22Rv1 (cell line): ENCODE measurements around the gene SRP68.

ENCODE experiments used
- H3K27ac ChIP-seq: fragments of 450-650 bp; 2 replicates; pipeline ENCODE4 v1.5.1; 2017
- CTCF ChIP-seq: fragments of 450-650 bp; IDR thresholded peaks from 2 replicates; pipeline ENCODE4 v1.5.1; 2017; ENCODE audit warnings: mild to moderate bottlenecking
- ZFX ChIP-seq: fragments of 450-650 bp; IDR thresholded peaks from 2 replicates; pipeline ENCODE4 v1.6.1; 2017; ENCODE audit warnings: antibody characterized with exemption, borderline replicate concordance

The SRP68 gene

GRCh38 chr17:75995385-75995925 lies 76.9 kb downstream of the SRP68 start:
- TF ChIP-seq ZFX (no peak), CTCF (no peak)
- H3K27ac ChIP-seq = no peak overlapping the region

GRCh38 chr17:75994802-75995370 lies 77.4 kb downstream of the SRP68 start:
- TF ChIP-seq ZFX (no peak), CTCF (no peak)
- H3K27ac ChIP-seq = no peak overlapping the region

GRCh38 chr17:75991396-75991795 lies 80.9 kb downstream of the SRP68 start:
- H3K27ac ChIP-seq = no peak overlapping the region
- TF ChIP-seq ZFX = no peak
- no peak for TF ChIP-seq CTCF
